DMS 273 (cell line): ENCODE results near the gene ITGA5.

Experiments used
- DNase-seq: peaks from one replicate; lab custom pipeline; 2025; ENCODE audit not compliant: unreplicated experiment; lab: John Stamatoyannopoulos, UW

Gene ITGA5

DNA sequence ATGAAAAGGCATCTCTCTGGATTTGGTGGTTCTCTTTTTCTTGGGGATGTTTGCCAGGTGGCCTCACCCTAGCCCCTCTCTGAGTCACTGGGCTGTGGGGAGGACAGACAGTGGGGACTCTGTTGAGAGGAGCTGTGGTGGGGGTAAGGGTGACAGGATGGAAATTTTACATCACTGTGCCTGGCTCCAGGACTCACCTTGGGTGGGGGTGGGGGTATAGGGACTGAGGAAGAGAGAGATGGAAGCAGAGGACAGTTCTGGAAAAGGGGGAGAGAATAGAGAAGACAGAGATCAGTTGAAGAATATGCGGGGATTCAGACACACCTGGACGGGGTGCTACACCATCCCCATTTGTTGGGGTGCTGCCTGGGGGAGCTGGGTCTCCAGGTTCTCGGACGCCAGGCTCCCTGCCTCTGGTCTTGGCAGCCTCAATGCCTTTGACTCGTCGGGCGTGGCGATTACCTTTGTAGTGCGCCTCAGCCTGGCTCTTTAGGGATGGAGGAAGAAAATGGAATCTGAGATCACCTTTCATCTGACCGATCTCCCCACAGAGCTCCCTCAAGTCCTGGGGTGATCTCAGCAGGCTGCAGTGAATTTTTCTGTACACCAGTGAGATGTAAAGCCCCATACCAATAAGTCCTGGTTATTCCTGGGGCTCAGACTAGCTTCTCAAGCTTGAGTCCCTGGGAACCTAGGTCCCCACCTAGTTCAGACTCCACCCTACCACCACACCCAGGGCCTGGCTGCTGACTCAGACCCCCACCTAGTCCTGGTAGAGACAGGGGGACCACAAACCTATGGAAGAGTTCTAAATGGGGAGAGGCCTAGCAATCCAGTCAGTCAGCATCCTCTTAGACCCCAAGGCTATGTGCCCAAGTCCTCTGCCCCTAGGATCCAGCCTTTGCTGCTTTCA lies 45.2 kb downstream of the ITGA5 start:
- no peak for DNase-seq

DNA sequence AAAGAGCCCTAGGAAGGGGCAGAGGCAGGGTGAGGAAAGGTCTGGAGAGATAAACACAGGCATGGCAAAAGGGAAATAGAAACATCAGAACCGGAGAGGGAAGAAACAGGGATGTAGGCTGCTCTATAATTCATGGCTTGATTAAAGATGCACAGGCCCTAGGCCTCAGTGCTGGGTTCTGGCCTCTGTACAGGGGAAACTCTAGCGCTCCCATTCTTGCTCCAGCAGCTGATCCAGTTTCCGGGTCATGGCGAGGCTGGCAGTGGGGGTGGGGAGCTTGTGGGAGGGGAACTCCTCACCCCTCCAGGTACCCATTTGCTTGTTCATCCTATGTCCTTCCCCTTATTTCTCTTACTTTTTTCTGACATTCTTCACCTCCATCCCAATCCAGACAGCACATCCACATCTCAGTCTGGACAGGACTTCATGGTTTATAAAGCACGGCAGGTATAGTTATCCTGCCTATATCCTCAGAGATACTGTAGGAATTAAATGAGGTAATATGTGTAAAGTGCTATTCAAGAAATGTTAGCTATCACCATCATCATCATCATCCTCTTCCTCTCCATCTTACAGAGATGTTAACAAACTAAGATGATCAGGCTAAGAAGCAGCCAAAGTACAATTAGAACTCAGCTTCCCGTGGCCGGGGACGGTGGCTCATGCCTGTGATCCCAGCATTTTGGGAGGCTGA lies 46.8 kb downstream of the ITGA5 start:
- peak; percentile 52 for DNase-seq

- DNase-seq = peak; percentile 52
These were observed 47.5 kb downstream of the ITGA5 start for GRCh38 chr12:54371328-54372112.

- DNase-seq = peak; percentile 83
These were observed 48.8 kb downstream of the ITGA5 start for GRCh38 chr12:54370171-54370730.

GRCh38 chr12:54369597-54370131 lies 49.4 kb downstream of the ITGA5 start:
- peak; percentile 24 for DNase-seq

DNA sequence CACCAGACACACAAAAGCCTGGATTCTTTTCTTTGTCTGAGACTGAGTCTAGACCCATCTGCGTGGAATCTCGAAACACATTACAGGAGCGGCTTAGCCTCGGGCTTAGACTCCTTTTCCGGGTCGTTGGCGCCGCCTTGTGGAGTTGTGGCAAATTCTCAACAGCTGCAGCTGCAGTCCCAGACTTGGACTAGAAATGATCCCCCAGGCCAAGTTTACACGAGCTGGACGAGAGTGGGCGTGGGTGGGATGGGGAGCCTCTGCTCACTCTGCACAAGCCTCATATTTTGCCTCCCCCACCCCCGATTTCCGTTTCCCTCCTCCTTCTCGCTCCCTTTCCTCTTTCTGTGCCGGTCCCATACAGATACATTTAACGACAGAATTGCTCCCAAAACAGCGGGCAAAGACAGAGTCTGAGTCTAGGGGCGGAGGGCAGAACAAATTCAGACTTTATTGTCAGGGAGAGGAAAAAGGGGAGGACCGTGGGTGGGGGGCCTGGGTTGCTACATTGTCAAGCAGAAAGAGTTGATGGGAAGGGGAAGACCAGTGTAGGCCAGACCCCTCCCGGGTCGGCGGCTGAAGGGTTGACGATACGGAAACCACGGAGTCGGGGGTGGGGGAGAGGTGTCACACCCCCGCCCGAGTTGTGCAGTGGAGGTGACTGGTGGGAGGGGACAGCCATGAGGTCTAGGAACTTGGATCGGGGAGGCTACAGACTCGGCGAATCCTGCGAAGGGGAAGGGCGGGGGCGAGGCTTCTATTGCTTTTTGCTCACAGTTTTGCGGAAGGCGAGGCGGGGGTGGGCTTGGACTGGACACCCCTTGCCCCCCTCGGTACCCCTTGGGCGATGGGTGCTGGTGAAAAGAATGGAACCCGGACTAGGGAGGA lies 50.1 kb downstream of the ITGA5 start:
- peak; percentile 92 for DNase-seq

GRCh38 chr12:54368025-54368708 lies 50.9 kb downstream of the ITGA5 start:
- DNase-seq = no peak

- no peak for DNase-seq
These were observed 54.7 kb downstream of the ITGA5 start, which contains the start of gene GPR84 for GRCh38 chr12:54364413-54364812. Gene GPR84 (minus strand): TSS chr12:54364486. CDS start chr12:54363851, 635 bp downstream.

DNA sequence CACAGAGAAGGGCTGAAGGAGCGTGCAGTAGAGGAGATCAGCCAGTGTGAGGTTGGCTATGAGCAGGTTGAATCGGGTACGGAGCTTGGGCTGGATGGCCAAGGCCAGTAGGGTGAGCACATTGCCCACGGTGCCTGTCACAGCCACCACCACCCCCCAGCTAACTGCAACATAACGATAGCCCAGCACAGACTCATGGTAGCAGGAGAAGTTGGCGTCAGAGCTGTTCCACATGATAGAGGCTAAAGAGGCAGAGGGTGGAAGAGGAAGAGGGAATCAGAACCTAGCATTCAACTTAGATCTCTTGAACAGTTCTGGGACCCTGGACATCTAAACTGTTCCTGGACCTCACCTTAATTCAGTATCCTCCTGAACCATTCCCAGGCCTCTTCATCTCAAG lies 55.4 kb downstream of the ITGA5 start:
- no peak for DNase-seq

- DNase-seq = no peak
These were observed 56.0 kb downstream of the ITGA5 start for GRCh38 chr12:54363047-54363446.

DNA sequence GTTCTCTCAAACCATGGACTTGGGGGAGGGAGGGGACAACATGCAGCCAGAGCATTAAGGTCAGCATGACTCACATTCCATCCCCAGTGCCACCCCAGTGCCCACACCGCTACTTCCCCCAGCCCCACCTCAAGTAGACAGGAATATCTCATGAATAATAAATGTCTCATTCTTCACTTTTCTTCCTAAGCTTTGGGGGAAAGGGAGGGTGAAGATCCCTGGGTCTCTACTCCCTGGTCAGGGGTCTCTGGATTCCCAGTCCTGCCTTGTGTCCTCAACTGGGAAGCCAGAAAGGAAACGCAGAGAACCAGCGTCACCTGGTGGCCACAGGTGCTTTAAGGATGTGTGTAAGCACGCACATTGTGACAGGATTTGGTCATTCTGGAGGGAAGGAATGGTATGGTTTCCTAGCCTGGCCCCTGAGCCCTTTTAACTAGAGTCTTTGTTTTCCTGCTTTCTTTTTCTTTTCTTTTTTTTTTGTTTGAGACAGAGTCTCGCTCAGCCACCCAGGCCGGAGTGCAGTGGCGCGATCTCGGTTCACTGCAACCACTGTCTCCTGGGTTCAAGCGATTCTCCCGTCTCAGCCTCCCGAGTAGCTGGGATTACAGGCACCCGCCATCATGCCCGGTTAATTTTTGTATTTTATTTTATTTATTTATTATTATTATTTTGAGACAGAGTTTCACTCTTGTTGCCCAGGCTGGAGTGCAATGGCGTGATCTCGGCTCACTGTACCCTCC lies 58.2 kb downstream of the ITGA5 start:
- peak; percentile 88 for DNase-seq

DNA sequence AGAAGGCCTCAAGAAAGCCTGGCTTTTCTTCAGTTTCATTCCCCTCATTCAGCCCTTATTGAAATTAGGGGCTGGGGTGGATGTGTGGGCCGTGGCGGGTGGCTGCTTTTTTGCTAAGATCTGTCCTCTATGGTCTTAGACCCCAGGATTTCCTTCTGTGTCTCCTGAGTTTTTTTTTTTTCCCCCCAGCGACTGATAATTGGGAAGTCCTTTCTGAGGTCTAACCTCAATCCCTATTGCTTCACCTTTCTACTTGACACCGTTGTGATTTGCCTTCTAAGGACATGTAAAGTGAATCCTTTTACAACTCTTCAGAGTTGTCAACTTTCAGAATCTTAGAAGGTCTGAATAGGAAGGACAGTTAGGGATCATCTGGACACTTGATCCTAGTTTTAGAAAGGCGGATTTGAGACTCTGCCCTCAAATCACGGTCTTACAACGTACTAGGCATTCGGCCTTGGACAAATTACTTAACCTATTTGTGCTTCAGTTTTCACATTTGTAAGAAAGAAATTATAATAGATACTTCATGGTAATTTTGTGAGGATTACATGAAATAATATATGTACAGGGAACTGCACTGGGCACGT lies 59.2 kb downstream of the ITGA5 start:
- DNase-seq = no peak

DNA sequence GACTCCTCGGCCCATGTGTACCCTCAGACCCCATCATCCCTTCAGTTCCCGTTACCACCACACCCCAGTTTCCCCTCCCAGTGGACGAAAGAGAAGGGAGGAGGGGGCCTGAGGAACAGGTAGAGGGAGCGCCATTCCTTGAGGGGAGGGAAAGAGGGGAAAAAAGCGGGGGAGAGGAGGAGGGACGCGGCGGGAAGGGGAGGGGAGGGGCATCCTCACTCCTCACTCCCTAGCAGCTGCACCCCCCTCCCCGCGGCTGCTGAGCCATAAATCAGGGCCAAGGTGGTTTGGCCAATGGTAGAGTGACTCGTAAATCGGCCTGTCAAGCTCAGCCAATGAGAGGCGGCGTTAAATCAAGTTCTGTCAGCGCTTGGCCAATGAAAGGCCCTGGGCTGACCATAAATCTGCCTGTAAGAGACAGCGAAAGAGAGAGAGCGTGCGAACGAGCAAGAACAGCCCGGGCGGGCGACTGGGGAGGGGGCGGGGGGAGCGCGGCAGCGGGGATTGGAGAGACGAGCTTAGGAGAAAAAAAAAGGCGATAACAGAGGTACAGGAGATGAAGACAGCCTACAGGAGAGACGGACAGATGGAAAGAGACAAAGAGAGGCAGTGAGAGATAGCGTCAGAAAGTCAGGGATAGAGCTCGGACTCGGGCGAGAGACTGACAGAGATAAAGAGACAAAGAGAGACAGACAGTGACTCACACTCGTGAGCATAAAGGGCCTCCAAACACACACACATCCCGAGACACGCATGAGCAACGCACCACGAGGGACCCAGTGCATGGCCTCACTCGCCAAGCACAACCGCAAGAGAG lies 59.9 kb downstream of the ITGA5 start:
- DNase-seq = peak; percentile 98

DNA sequence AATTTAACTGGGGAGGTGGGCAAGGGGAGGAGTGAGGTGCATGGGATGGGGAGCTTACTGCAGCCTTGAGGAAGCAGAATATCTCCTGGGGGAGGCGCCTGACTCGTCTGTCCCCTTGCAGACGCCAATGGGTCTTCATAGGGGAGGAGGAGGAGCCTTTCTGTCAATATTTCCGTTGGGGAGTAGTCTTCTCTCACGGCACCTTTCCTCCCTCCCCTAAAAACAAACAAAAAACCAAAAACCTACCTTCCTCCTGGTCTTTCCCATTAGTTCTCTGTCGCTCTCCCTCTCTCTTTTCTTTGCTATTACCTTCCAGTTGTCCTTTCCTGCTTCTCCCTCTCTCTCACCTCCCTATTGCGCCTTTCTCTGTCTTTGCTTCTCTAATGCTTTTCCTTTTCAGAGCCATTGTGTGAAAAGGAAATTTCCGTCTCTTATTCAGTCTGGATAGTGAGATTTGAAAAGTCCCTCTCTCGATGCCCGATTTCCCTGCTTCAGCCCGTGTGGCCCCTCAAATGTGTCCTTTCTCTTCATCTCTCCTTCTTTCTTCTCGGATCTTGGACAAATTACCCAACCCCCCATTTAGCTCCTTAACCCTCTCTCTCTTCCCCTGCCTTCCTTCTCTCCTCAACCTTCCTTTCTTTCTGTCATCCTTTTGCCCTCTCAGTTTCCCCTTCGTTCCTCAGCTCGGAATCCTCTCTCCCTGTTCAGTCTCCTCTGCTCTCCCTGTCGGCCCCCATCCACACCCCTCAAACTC lies 60.7 kb downstream of the ITGA5 start:
- peak; percentile 43 for DNase-seq

DNA sequence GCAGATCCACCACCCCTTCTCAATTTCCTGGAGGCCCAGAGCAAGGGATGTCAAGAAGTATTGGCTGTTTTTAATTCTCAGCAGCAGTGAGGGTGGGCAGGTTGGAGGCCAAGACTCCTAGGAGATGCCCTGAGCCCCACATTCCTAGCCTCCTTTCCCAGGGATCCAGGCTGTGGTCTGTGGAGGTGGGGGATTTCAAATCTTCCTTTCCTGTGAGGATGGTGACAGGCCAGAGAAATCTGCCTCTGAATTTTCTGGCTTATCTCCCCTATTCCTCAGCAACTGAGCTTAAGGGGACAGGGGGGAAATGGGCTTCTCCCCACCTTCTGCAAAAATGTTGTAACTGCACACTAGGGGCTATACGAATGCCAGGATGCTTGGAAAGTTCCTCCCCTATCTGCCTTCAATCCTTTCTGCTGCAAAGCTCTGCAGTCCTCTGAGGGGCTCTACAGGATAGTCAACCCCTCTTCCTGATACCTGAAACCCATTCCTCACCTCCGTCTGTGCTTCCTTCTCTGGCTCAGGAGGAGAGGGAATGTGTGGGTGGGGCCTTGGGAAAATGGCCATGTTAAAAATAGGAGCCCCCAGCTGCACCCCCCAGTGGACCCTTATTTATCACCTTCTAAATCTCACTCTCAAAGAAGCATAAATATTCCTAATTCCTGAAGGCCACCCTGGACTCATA lies 61.4 kb downstream of the ITGA5 start:
- no peak for DNase-seq

- DNase-seq = no peak
These were observed 62.1 kb downstream of the ITGA5 start for GRCh38 chr12:54356951-54357356.
